ENCODE data around the gene DOK5.

DOK5 gene

GRCh38 chr20:54534101-54534500, 58.7 kb downstream of the DOK5 start:
- TF ChIP-seq CTCF (IDR thresholded peaks at IDR 0.05; ENCODE audit: control insufficient read depth, insufficient read depth, low read depth, low read length, missing control alignments), result no peak
- no peak overlapping the region for H3K4me3 ChIP-seq (ENCODE audit: control insufficient read depth, low read depth, low read length)
- no peak for DNase-seq (ENCODE audit: low read depth)

GRCh38 chr20:54535033-54535432, 59.6 kb downstream of the DOK5 start:
- TF ChIP-seq CTCF (IDR thresholded peaks at IDR 0.05; ENCODE audit: control insufficient read depth, insufficient read depth, low read depth, low read length, missing control alignments), result no peak
- no peak for DNase-seq (ENCODE audit: low read depth)
- no peak overlapping the region for H3K4me3 ChIP-seq (ENCODE audit: control insufficient read depth, low read depth, low read length)

DNA sequence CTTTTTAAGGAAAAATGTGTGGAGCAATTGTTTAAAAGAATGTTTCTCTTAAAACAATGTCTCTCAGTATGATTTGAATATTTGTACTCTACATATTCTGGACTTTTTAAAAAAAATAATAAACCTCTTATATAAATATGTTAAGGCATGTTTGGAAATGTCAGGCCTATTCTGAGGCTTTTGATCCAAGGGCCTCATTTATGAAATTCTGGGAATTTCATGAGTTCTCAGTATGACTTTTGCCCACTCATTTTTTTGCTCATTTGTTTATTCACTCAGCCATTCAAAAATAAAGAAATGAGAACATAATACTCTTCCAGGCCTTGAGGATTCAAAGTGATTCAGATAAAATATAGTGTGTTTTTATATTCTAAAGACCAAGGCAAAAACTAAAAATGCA, 60.4 kb downstream of the DOK5 start:
- TF ChIP-seq CTCF (IDR thresholded peaks at IDR 0.05; ENCODE audit: control insufficient read depth, insufficient read depth, low read depth, low read length, missing control alignments), result no peak
- no peak for DNase-seq (ENCODE audit: low read depth)
- no peak overlapping the region for H3K4me3 ChIP-seq (ENCODE audit: control insufficient read depth, low read depth, low read length)

DNA sequence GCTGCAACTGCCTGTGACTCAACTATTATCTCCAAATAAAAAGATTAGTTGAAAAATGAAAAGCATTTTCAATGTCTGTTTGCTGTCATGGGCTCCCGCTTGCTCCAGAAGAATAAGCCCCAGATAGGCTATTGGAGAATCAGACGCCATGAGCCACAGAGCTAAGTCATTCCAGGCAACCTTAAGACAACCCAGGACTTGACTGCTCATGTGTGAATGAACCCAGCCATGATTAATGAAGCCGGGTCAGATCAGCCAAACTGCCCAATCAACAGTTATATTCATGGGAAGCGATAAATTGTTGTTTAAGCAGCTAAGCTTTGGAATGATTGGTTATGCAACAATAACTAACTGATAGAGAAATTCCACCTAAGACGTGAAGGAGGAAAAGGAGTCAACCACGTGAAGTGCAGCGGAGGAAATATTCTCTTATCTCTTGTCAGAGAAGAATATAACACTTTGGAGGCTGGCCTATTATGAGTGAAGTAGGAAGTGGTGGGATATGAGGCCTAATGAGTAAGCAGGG, 64.2 kb downstream of the DOK5 start:
- no peak for DNase-seq (ENCODE audit: low read depth)
- no peak for TF ChIP-seq CTCF (IDR thresholded peaks at IDR 0.05; ENCODE audit: control insufficient read depth, insufficient read depth, low read depth, low read length, missing control alignments)
- H3K4me3 ChIP-seq (ENCODE audit: control insufficient read depth, low read depth, low read length), result no peak overlapping the region

- TF ChIP-seq CTCF (IDR thresholded peaks at IDR 0.05; ENCODE audit: control insufficient read depth, insufficient read depth, low read depth, low read length, missing control alignments), result no peak
Measured at GRCh38 chr20:54543369-54543768, 68.0 kb downstream of the DOK5 start.

GRCh38 chr20:54545676-54546358, 70.4 kb downstream of the DOK5 start:
- no peak overlapping the region for H3K4me3 ChIP-seq (ENCODE audit: control insufficient read depth, low read depth, low read length)
- TF ChIP-seq CTCF (IDR thresholded peaks at IDR 0.05; ENCODE audit: control insufficient read depth, insufficient read depth, low read depth, low read length, missing control alignments), result no peak
- DNase-seq (ENCODE audit: low read depth), result no peak

More at GRCh38 chr20:54543369-54543768, 68.0 kb downstream of the DOK5 start:
- no peak for DNase-seq (ENCODE audit: low read depth)
- no peak overlapping the region for H3K4me3 ChIP-seq (ENCODE audit: control insufficient read depth, low read depth, low read length)

Measured in AG09309 (cell line).